HFFc6 (cell line): ENCODE data around the gene HSPA4L. TPM values are rescaled to one million over a fixed set of nuclear protein-coding genes. Genes with fewer than 3 reads are reported as not detected.

Source experiments
- DNase-seq: peaks from one replicate; pipeline ENCODE4 v3.0.0-alpha.2; 2018
- H3K27ac Mint-ChIP-seq: 2 replicates; pipeline ENCODE4 v1.8.0; 2020; ENCODE audit warnings: mild to moderate bottlenecking, mixed read lengths
- H3K27me3 Mint-ChIP-seq: 2 replicates; pipeline ENCODE4 v1.8.0; 2021; ENCODE audit warnings: mild to moderate bottlenecking, moderate library complexity, mixed read lengths; ENCODE audit not compliant: insufficient read depth
- H3K36me3 Mint-ChIP-seq: 2 replicates; pipeline ENCODE4 v1.8.0; 2021; ENCODE audit warnings: low read depth, mixed read lengths
- H3K4me1 Mint-ChIP-seq: 2 replicates; pipeline ENCODE4 v1.8.0; 2020; ENCODE audit warnings: low read depth, mixed read lengths
- H3K4me3 Mint-ChIP-seq: 2 replicates; pipeline ENCODE4 v1.8.0; 2020; ENCODE audit warnings: mild to moderate bottlenecking, moderate library complexity, mixed read lengths
- H3K9me3 Mint-ChIP-seq: 2 replicates; pipeline ENCODE4 v1.8.0; 2020; ENCODE audit warnings: mild to moderate bottlenecking, mixed read lengths
- CTCF ChIP-seq: fragments of 200-600 bp; sonication (generic); IDR thresholded peaks from 2 replicates; pipeline ENCODE4 v1.5.0; 2021; ENCODE audit warnings: antibody characterized with exemption, mild to moderate bottlenecking
- total RNA-seq, 6 experiments: library from RNA; stranded (reverse); fragmentation: NEBNext Ultra II Directional; extraction: Animal tissue kit (Norgen Biotek cat#: 25700); gene quantifications; 2 replicates in 1 of 6; 3 replicates in 5 of 6; pipeline ENCODE4 v1.2.3, GENCODE V29; 2021

Gene HSPA4L
- total RNA-seq, 6 experiments from 2014 or later = 5.9 to 7.9 (median 7.5) TPM

- Mint-ChIP-seq H3K4me3 (no peak overlapping the region), H3K36me3 (0 out of 2 replicates have a peak, but pooled peaks cover 5% of the 10 kb centered on the region), H3K27ac (no peak overlapping the region), H3K27me3 (peaks cover 7% of the 10 kb centered on the region; the same call in 1 of the 2 replicates), H3K4me1 (no peaks in the 10 kb centered on the region), H3K9me3 (peaks cover 12% of the 10 kb centered on the region)
- no peak for DNase-seq
- no peak for TF ChIP-seq CTCF
These were observed 34.2 kb upstream of the HSPA4L start for GRCh38 chr4:127747883-127748282.

GRCh38 chr4:127748957-127749356 is 33.2 kb upstream of the HSPA4L start:
- no peak overlapping the region for H3K27ac Mint-ChIP-seq
- peaks cover 12% of the 10 kb centered on the region for H3K9me3 Mint-ChIP-seq
- no peak overlapping the region for H3K4me3 Mint-ChIP-seq
- no peak for DNase-seq
- peaks cover 9% of the 10 kb centered on the region; the same call in 1 of the 2 replicates for H3K27me3 Mint-ChIP-seq
- H3K4me1 Mint-ChIP-seq = no peaks in the 10 kb centered on the region
- 0 out of 2 replicates have a peak, but pooled peaks cover 5% of the 10 kb centered on the region for H3K36me3 Mint-ChIP-seq
- TF ChIP-seq CTCF = no peak

GRCh38 chr4:127756906-127757305 is 25.2 kb upstream of the HSPA4L start:
- 0 out of 2 replicates have a peak, but pooled peaks cover 4% of the 10 kb centered on the region for H3K9me3 Mint-ChIP-seq
- H3K36me3 Mint-ChIP-seq = peaks cover 4% of the 10 kb centered on the region; the same call in 1 of the 2 replicates
- no peak overlapping the region for H3K4me3 Mint-ChIP-seq
- no peak for TF ChIP-seq CTCF
- DNase-seq = no peak
- H3K27me3 Mint-ChIP-seq = peaks cover 8% of the 10 kb centered on the region; the same call in 1 of the 2 replicates
- H3K4me1 Mint-ChIP-seq = no peaks in the 10 kb centered on the region; the same call in 1 of the 2 replicates
- H3K27ac Mint-ChIP-seq = no peak overlapping the region

- Mint-ChIP-seq H3K4me3 (no peak overlapping the region), H3K9me3 (0 out of 2 replicates have a peak, but pooled peaks cover 4% of the 10 kb centered on the region), H3K27ac (no peak overlapping the region), H3K36me3 (peaks cover 4% of the 10 kb centered on the region; the same call in 1 of the 2 replicates), H3K4me1 (no peaks in the 10 kb centered on the region; the same call in 1 of the 2 replicates), H3K27me3 (peaks cover 4% of the 10 kb centered on the region; the same call in 1 of the 2 replicates)
- TF ChIP-seq CTCF = no peak
- no peak for DNase-seq
These were observed 22.8 kb upstream of the HSPA4L start for GRCh38 chr4:127759228-127759820.

- Mint-ChIP-seq H3K9me3 (0 out of 2 replicates have a peak, but pooled peaks cover 4% of the 10 kb centered on the region), H3K4me1 (no peaks in the 10 kb centered on the region; the same call in 1 of the 2 replicates), H3K27me3 (peaks cover 4% of the 10 kb centered on the region; the same call in 1 of the 2 replicates), H3K27ac (no peak overlapping the region), H3K36me3 (peaks cover 4% of the 10 kb centered on the region; the same call in 1 of the 2 replicates), H3K4me3 (no peak overlapping the region)
- no peak for TF ChIP-seq CTCF
- DNase-seq = no peak
These were observed 22.2 kb upstream of the HSPA4L start for GRCh38 chr4:127759893-127760292.
